ENCODE results near the gene TMEM132C. TPM values are rescaled to one million over a fixed set of nuclear protein-coding genes. Genes with fewer than 3 reads are reported as not detected.

Gene TMEM132C
- total and polyA plus RNA-seq, 2 of the 8 experiments (the other 6 are each of a cell fraction or from before 2014, with no cell fraction given): 0.23 to 0.76 TPM

GRCh38 chr12:128518644-128519043 lies 251.7 kb downstream of the TMEM132C start (continued):
- TF ChIP-seq, protein P1, sequence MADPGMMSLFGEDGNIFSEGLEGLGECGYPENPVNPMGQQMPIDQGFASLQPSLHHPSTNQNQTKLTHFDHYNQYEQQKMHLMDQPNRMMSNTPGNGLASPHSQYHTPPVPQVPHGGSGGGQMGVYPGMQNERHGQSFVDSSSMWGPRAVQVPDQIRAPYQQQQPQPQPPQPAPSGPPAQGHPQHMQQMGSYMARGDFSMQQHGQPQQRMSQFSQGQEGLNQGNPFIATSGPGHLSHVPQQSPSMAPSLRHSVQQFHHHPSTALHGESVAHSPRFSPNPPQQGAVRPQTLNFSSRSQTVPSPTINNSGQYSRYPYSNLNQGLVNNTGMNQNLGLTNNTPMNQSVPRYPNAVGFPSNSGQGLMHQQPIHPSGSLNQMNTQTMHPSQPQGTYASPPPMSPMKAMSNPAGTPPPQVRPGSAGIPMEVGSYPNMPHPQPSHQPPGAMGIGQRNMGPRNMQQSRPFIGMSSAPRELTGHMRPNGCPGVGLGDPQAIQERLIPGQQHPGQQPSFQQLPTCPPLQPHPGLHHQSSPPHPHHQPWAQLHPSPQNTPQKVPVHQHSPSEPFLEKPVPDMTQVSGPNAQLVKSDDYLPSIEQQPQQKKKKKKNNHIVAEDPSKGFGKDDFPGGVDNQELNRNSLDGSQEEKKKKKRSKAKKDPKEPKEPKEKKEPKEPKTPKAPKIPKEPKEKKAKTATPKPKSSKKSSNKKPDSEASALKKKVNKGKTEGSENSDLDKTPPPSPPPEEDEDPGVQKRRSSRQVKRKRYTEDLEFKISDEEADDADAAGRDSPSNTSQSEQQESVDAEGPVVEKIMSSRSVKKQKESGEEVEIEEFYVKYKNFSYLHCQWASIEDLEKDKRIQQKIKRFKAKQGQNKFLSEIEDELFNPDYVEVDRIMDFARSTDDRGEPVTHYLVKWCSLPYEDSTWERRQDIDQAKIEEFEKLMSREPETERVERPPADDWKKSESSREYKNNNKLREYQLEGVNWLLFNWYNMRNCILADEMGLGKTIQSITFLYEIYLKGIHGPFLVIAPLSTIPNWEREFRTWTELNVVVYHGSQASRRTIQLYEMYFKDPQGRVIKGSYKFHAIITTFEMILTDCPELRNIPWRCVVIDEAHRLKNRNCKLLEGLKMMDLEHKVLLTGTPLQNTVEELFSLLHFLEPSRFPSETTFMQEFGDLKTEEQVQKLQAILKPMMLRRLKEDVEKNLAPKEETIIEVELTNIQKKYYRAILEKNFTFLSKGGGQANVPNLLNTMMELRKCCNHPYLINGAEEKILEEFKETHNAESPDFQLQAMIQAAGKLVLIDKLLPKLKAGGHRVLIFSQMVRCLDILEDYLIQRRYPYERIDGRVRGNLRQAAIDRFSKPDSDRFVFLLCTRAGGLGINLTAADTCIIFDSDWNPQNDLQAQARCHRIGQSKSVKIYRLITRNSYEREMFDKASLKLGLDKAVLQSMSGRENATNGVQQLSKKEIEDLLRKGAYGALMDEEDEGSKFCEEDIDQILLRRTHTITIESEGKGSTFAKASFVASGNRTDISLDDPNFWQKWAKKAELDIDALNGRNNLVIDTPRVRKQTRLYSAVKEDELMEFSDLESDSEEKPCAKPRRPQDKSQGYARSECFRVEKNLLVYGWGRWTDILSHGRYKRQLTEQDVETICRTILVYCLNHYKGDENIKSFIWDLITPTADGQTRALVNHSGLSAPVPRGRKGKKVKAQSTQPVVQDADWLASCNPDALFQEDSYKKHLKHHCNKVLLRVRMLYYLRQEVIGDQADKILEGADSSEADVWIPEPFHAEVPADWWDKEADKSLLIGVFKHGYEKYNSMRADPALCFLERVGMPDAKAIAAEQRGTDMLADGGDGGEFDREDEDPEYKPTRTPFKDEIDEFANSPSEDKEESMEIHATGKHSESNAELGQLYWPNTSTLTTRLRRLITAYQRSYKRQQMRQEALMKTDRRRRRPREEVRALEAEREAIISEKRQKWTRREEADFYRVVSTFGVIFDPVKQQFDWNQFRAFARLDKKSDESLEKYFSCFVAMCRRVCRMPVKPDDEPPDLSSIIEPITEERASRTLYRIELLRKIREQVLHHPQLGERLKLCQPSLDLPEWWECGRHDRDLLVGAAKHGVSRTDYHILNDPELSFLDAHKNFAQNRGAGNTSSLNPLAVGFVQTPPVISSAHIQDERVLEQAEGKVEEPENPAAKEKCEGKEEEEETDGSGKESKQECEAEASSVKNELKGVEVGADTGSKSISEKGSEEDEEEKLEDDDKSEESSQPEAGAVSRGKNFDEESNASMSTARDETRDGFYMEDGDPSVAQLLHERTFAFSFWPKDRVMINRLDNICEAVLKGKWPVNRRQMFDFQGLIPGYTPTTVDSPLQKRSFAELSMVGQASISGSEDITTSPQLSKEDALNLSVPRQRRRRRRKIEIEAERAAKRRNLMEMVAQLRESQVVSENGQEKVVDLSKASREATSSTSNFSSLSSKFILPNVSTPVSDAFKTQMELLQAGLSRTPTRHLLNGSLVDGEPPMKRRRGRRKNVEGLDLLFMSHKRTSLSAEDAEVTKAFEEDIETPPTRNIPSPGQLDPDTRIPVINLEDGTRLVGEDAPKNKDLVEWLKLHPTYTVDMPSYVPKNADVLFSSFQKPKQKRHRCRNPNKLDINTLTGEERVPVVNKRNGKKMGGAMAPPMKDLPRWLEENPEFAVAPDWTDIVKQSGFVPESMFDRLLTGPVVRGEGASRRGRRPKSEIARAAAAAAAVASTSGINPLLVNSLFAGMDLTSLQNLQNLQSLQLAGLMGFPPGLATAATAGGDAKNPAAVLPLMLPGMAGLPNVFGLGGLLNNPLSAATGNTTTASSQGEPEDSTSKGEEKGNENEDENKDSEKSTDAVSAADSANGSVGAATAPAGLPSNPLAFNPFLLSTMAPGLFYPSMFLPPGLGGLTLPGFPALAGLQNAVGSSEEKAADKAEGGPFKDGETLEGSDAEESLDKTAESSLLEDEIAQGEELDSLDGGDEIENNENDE (IDR thresholded peaks at IDR 0.05; ENCODE audit: insufficient replicate concordance, low read length): no peak
- TF ChIP-seq SAP30 (IDR thresholded peaks at IDR 0.05; ENCODE audit: insufficient read depth, insufficient replicate concordance, low read length) (no peak), CTBP2 (IDR thresholded peaks at IDR 0.05; ENCODE audit: borderline replicate concordance, insufficient read depth, insufficient read length, low read length) (no peak), JUND (IDR thresholded peaks at IDR 0.05; ENCODE audit: low read length) (no peak), SIX5 (IDR thresholded peaks at IDR 0.05; ENCODE audit: low read depth, low read length) (no peak), CEBPB (IDR thresholded peaks at IDR 0.05; ENCODE audit: low read depth, low read length) (no peak), GABPA (IDR thresholded peaks at IDR 0.05; ENCODE audit: borderline replicate concordance, insufficient read depth, low read length) (no peak), SIRT6 (IDR thresholded peaks at IDR 0.05; ENCODE audit: low read length) (no peak), PHF8 (conservative IDR thresholded peaks at IDR 0.05; ENCODE audit: low read depth, low read length) (no peak), POLR2AphosphoS5 (IDR thresholded peaks at IDR 0.05; ENCODE audit: low read depth, low read length) (no peak)
- TF ChIP-seq, protein P2, sequence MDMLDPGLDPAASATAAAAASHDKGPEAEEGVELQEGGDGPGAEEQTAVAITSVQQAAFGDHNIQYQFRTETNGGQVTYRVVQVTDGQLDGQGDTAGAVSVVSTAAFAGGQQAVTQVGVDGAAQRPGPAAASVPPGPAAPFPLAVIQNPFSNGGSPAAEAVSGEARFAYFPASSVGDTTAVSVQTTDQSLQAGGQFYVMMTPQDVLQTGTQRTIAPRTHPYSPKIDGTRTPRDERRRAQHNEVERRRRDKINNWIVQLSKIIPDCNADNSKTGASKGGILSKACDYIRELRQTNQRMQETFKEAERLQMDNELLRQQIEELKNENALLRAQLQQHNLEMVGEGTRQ (IDR thresholded peaks at IDR 0.05; ENCODE audit: low read length): no peak
